CD4-positive, alpha-beta T cell (primary cell): ENCODE measurements around the gene RARB. TPM values are rescaled to one million over a fixed set of nuclear protein-coding genes. Genes with fewer than 3 reads are reported as not detected.

Source experiments
- ATAC-seq: fragments of 200-7000 bp; cut with Tn5 transposase; one replicate; pipeline ENCODE4 v1.10.0; 2022; ENCODE audit warnings: mild to moderate bottlenecking; ENCODE audit not compliant: poor library complexity
- CTCF ChIA-PET: fragments of 350-600 bp; sonication (Branson Sonifier 250); formaldehyde crosslinking; loops from one replicate; lab custom pipeline; 2021; ENCODE audit warnings: antibody characterized with exemption, inconsistent platforms; lab: Charles Lee
- POLR2A ChIA-PET: fragments of 350-600 bp; sonication (Branson Sonifier 250); formaldehyde crosslinking; loops from one replicate; lab custom pipeline; 2021; ENCODE audit warnings: antibody characterized with exemption, inconsistent platforms; lab: Charles Lee
- DNase-seq, 14 experiments: peaks; one replicate each; pipeline ENCODE4 v3.0.0-alpha.2; 2013 to 2020; ENCODE audit warnings: mixed read lengths in 2 of 14
- H3K27ac ChIP-seq, 2 donors: one replicate each; pipeline versions ENCODE4 v1.5.1 to v1.7.0; 2013; ENCODE audit warnings: low read length in 2 of 2, low read depth in 1 of 2, mild to moderate bottlenecking in 1 of 2
- H3K27me3 ChIP-seq, 2 experiments: 1 replicate in 1 of 2; 2 replicates in 1 of 2; pipeline versions ENCODE4 v1.6.1 to v1.7.0; 2013; ENCODE audit warnings: low read length in 2 of 2, control low read depth in 1 of 2, mild to moderate bottlenecking in 1 of 2, moderate library complexity in 1 of 2; ENCODE audit not compliant: insufficient read depth in 2 of 2, control insufficient read depth in 1 of 2
- H3K36me3 ChIP-seq: one replicate; pipeline ENCODE4 v1.6.1; 2013; ENCODE audit warnings: low read length, control low read depth; ENCODE audit not compliant: insufficient read depth
- H3K4me1 ChIP-seq: one replicate; pipeline ENCODE4 v1.6.1; 2013; ENCODE audit warnings: low read length, control low read depth; ENCODE audit not compliant: insufficient read depth
- H3K4me3 ChIP-seq: one replicate; pipeline ENCODE4 v1.5.1; 2013; ENCODE audit warnings: mild to moderate bottlenecking, low read length, moderate library complexity
- H3K9me3 ChIP-seq, 2 experiments: 1 replicate in 1 of 2; 2 replicates in 1 of 2; pipeline versions ENCODE4 v1.6.1 to v1.7.0; 2013; ENCODE audit warnings: low read length in 2 of 2, mild to moderate bottlenecking in 2 of 2, control low read depth in 1 of 2, moderate library complexity in 1 of 2; ENCODE audit not compliant: control insufficient read depth in 1 of 2, insufficient read depth in 1 of 2
- H3K27ac Mint-ChIP-seq: one replicate; pipeline ENCODE4 v1.8.0; 2020; ENCODE audit warnings: mixed read lengths
- H3K27me3 Mint-ChIP-seq: one replicate; pipeline ENCODE4 v1.8.0; 2021; ENCODE audit warnings: mixed read lengths
- H3K36me3 Mint-ChIP-seq: one replicate; pipeline ENCODE4 v1.8.0; 2021; ENCODE audit warnings: low read depth, mixed read lengths
- H3K4me1 Mint-ChIP-seq: one replicate; pipeline ENCODE4 v1.8.0; 2021; ENCODE audit warnings: low read depth, mixed read lengths
- H3K4me3 Mint-ChIP-seq: one replicate; pipeline ENCODE4 v1.8.0; 2020; ENCODE audit warnings: mild to moderate bottlenecking, mixed read lengths
- H3K9me3 Mint-ChIP-seq: one replicate; pipeline ENCODE4 v1.8.0; 2020; ENCODE audit warnings: mixed read lengths
- CTCF ChIP-seq: fragments of 200-600 bp; IDR thresholded peaks from one replicate; pipeline ENCODE4 v1.8.0; 2022; ENCODE audit warnings: antibody characterized with exemption, mild to moderate bottlenecking
- intact Hi-C, 2 experiments: fragments of 100-400 bp; cut with DNase I in 1 of 2; cut with micrococcal nuclease in 1 of 2; formaldehyde crosslinking; loops; one replicate each; pipeline versions ENCODE4 v1.15.1 to v1.9.0; 2023 to 2025; cut with DNase I, micrococcal nuclease
- total RNA-seq, 174 experiments: library from RNA in 2 of 174; stranded (reverse) in 2 of 174; gene quantifications; one replicate each; pipeline ENCODE4 v1.2.3 and lab custom pipeline; 2021 to 2026

RARB gene
- total RNA-seq, 2 experiments from 2014 or later = not detected

GRCh38 chr3:25507811-25508210 lies 79.7 kb downstream of the RARB start:
- Histone ChIP-seq H3K4me3 (no peak overlapping the region), H3K9me3 (no peaks in the 10 kb centered on the region), H3K27me3 (no peaks in the 10 kb centered on the region), H3K27ac (no peak overlapping the region), H3K36me3 (no peaks in the 10 kb centered on the region), H3K4me1 (no peaks in the 10 kb centered on the region)
- TF ChIP-seq CTCF = no peak
- no peaks in the 10 kb centered on the region for H3K9me3 Mint-ChIP-seq
- no peaks in the 10 kb centered on the region for H3K36me3 Mint-ChIP-seq
- DNase-seq (no peak), ATAC-seq (no peak)
- ChIA-PET CTCF (interaction anchor here (0.6 kb wide), 1 partner anchor 981 kb away, joined by 3 read pairs; no protein-coding TSS in a partner anchor), POLR2A (no interaction called here)
- intact Hi-C loops = no loop called here
- no peak overlapping the region for H3K4me3 Mint-ChIP-seq
- no peak overlapping the region for H3K27ac Mint-ChIP-seq
- H3K4me1 Mint-ChIP-seq = no peaks in the 10 kb centered on the region
- H3K27me3 Mint-ChIP-seq = peaks cover 14% of the 10 kb centered on the region

- CTCF ChIA-PET = interaction anchor here (0.6 kb wide), 1 partner anchor 980 kb away, joined by 3 read pairs; no protein-coding TSS in a partner anchor
- intact Hi-C loops = no loop called here
- DNase-seq (no peak), ATAC-seq (no peak)
- Histone ChIP-seq H3K4me3 (no peak overlapping the region), H3K27me3 (no peaks in the 10 kb centered on the region), H3K4me1 (no peaks in the 10 kb centered on the region), H3K36me3 (no peaks in the 10 kb centered on the region), H3K27ac (no peak overlapping the region), H3K9me3 (no peaks in the 10 kb centered on the region)
- no peaks in the 10 kb centered on the region for H3K36me3 Mint-ChIP-seq
- POLR2A ChIA-PET = no interaction called here
- no peaks in the 10 kb centered on the region for H3K9me3 Mint-ChIP-seq
- H3K27ac Mint-ChIP-seq = no peak overlapping the region
- no peaks in the 10 kb centered on the region for H3K4me1 Mint-ChIP-seq
- TF ChIP-seq CTCF = no peak
- H3K27me3 Mint-ChIP-seq = peaks cover 14% of the 10 kb centered on the region
- H3K4me3 Mint-ChIP-seq = no peak overlapping the region
These were observed 80.4 kb downstream of the RARB start for GRCh38 chr3:25508433-25508832.

- TF ChIP-seq CTCF = no peak
- Histone ChIP-seq H3K27me3 (no peaks in the 10 kb centered on the region), H3K4me3 (no peak overlapping the region), H3K4me1 (no peaks in the 10 kb centered on the region), H3K36me3 (no peaks in the 10 kb centered on the region), H3K9me3 (no peaks in the 10 kb centered on the region), H3K27ac (no peak overlapping the region)
- Mint-ChIP-seq H3K36me3 (no peaks in the 10 kb centered on the region), H3K27ac (no peak overlapping the region), H3K9me3 (no peaks in the 10 kb centered on the region), H3K4me1 (no peaks in the 10 kb centered on the region), H3K4me3 (no peak overlapping the region), H3K27me3 (peaks cover 12% of the 10 kb centered on the region)
- ATAC-seq (no peak), DNase-seq (no peak)
- ChIA-PET POLR2A (no interaction called here), CTCF (no interaction called here)
- intact Hi-C loops = no loop called here
These were observed 80.8 kb downstream of the RARB start for GRCh38 chr3:25508901-25509300.
